Central memory CD8-positive, alpha-beta T cell (primary cell): Measurements from ENCODE around the gene CLCN1.

Experiments used
- ATAC-seq: fragments of 150-1000 bp; cut with Tn5 transposase; replicated peaks from 2 replicates; pipeline ENCODE4 v1.10.0; 2022; ENCODE audit warnings: mild to moderate bottlenecking, moderate FRiP score, moderate number of reproducible peaks; ENCODE audit not compliant: poor library complexity, severe bottlenecking; ENCODE audit errors: extremely low read depth
- DNase-seq, 2 donors: peaks; one replicate each; pipeline ENCODE4 v3.0.0; 2021; ENCODE audit warnings: low spot score in 2 of 2
- H3K27ac Mint-ChIP-seq: one replicate; pipeline ENCODE4 v1.8.0; 2022; ENCODE audit warnings: low read depth, mild to moderate bottlenecking, moderate library complexity, mixed read lengths
- H3K27me3 Mint-ChIP-seq: one replicate; pipeline ENCODE4 v1.8.0; 2022; ENCODE audit warnings: mixed read lengths
- H3K36me3 Mint-ChIP-seq: one replicate; pipeline ENCODE4 v1.8.0; 2022; ENCODE audit warnings: mild to moderate bottlenecking, moderate library complexity, mixed read lengths; ENCODE audit not compliant: insufficient read depth
- H3K4me1 Mint-ChIP-seq: one replicate; pipeline ENCODE4 v1.8.0; 2022; ENCODE audit warnings: mixed read lengths
- H3K4me3 Mint-ChIP-seq: one replicate; pipeline ENCODE4 v1.8.0; 2022; ENCODE audit warnings: mild to moderate bottlenecking, moderate library complexity, mixed read lengths
- H3K9me3 Mint-ChIP-seq: one replicate; pipeline ENCODE4 v1.8.0; 2022; ENCODE audit warnings: mixed read lengths

The CLCN1 gene

GRCh38 chr7:143322760-143323633 lies 7.1 kb downstream of the CLCN1 start:
- Mint-ChIP-seq H3K27me3 (no peaks in the 10 kb centered on the region), H3K36me3 (peaks cover 4% of the 10 kb centered on the region), H3K4me1 (peaks cover 16% of the 10 kb centered on the region), H3K4me3 (no peak overlapping the region), H3K9me3 (no peaks in the 10 kb centered on the region), H3K27ac (no peak overlapping the region)
- no peak for ATAC-seq
- DNase-seq, result no peak

GRCh38 chr7:143323653-143324052 lies 7.7 kb downstream of the CLCN1 start:
- H3K4me3 Mint-ChIP-seq, result no peak overlapping the region
- H3K27ac Mint-ChIP-seq, result no peak overlapping the region
- H3K4me1 Mint-ChIP-seq, result peaks cover 16% of the 10 kb centered on the region
- peaks cover 4% of the 10 kb centered on the region for H3K36me3 Mint-ChIP-seq
- ATAC-seq, result no peak
- no peaks in the 10 kb centered on the region for H3K27me3 Mint-ChIP-seq
- H3K9me3 Mint-ChIP-seq, result no peaks in the 10 kb centered on the region
- DNase-seq, result no peak

GRCh38 chr7:143325240-143325639 lies 9.3 kb downstream of the CLCN1 start:
- H3K9me3 Mint-ChIP-seq, result no peaks in the 10 kb centered on the region
- H3K27me3 Mint-ChIP-seq, result no peaks in the 10 kb centered on the region
- peak overlapping the region; percentile 80 for H3K27ac Mint-ChIP-seq
- ATAC-seq (peak; percentile 36), DNase-seq (no peak)
- no peak overlapping the region for H3K4me3 Mint-ChIP-seq
- H3K4me1 Mint-ChIP-seq, result peaks cover 16% of the 10 kb centered on the region
- peaks cover 3% of the 10 kb centered on the region for H3K36me3 Mint-ChIP-seq

DNA sequence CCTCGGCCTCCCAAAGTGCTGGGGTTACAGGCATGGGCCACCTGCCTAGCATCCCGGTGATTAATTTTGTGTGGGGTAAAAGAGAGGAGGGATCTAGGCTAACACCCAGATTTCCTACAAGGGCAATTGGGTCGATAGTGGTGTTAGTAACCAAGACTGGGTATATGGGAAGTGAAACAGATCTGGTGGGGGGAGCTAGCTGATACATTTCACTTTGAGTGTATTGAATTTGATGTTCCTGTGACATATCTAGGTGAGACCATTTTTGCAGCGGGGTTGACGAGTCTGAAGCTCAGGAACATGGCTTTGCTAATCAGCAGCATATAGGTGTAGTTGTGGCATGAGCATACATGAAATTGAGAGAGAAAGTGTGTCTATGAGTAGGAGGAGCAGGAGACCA lies 12.0 kb downstream of the CLCN1 start:
- H3K4me1 Mint-ChIP-seq, result peaks cover 16% of the 10 kb centered on the region
- no peak overlapping the region for H3K27ac Mint-ChIP-seq
- no peak for DNase-seq
- no peaks in the 10 kb centered on the region for H3K9me3 Mint-ChIP-seq
- no peaks in the 10 kb centered on the region for H3K27me3 Mint-ChIP-seq
- ATAC-seq, result no peak
- H3K36me3 Mint-ChIP-seq, result no peaks in the 10 kb centered on the region
- H3K4me3 Mint-ChIP-seq, result no peak overlapping the region

- Mint-ChIP-seq H3K4me3 (no peak overlapping the region), H3K27me3 (no peaks in the 10 kb centered on the region), H3K9me3 (no peaks in the 10 kb centered on the region), H3K27ac (no peak overlapping the region), H3K36me3 (peaks cover 2% of the 10 kb centered on the region), H3K4me1 (peaks cover 16% of the 10 kb centered on the region)
- ATAC-seq, result no peak
- no peak for DNase-seq
Measured at GRCh38 chr7:143329471-143330170, 13.7 kb downstream of the CLCN1 start.

DNA sequence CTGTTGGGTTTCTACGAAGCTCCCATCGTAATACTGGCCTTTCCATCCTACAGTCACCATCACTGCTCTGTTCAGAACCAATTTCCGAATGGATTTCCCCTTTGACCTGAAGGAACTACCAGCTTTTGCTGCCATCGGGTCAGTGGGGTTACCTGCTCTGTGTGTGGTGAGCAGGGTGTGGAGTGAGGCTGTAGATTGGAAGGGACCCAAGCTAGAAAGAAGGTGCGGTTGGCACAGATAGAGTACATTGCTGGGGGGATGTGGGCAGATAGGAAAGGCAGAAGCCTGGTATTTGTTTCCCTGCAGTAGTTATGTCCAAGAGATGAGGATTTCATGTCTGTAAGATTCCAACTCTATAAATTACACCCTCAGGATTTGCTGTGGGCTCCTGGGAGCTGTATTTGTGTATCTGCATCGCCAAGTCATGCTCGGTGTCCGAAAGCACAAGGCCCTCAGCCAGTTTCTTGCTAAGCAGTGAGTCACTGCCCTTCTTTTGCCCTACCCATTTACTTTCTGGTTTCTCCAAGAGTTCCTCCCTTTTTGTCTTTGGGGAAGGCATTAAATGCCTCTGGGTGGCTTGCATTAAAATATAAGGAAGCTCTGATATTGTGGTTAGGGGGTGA lies 15.4 kb downstream of the CLCN1 start:
- Mint-ChIP-seq H3K4me1 (peaks cover 2% of the 10 kb centered on the region), H3K4me3 (no peak overlapping the region), H3K9me3 (no peaks in the 10 kb centered on the region), H3K27me3 (peaks cover 7% of the 10 kb centered on the region), H3K36me3 (peaks cover 3% of the 10 kb centered on the region), H3K27ac (peak overlapping the region; percentile 36)
- ATAC-seq, result no peak
- DNase-seq, result no peak

- Mint-ChIP-seq H3K4me1 (no peaks in the 10 kb centered on the region), H3K27ac (no peak overlapping the region), H3K9me3 (no peaks in the 10 kb centered on the region), H3K4me3 (no peak overlapping the region), H3K27me3 (peaks cover 13% of the 10 kb centered on the region), H3K36me3 (peaks cover 3% of the 10 kb centered on the region)
- no peak for DNase-seq
- no peak for ATAC-seq
Measured at GRCh38 chr7:143334244-143334643, 18.3 kb downstream of the CLCN1 start.

GRCh38 chr7:143337216-143337615 lies 21.3 kb downstream of the CLCN1 start:
- Mint-ChIP-seq H3K4me1 (no peaks in the 10 kb centered on the region), H3K36me3 (peaks cover 3% of the 10 kb centered on the region), H3K27me3 (peaks cover 21% of the 10 kb centered on the region), H3K27ac (no peak overlapping the region), H3K9me3 (no peaks in the 10 kb centered on the region), H3K4me3 (no peak overlapping the region)
- ATAC-seq (no peak), DNase-seq (no peak)

GRCh38 chr7:143341842-143342241 lies 25.9 kb downstream of the CLCN1 start:
- ATAC-seq, result no peak

DNA sequence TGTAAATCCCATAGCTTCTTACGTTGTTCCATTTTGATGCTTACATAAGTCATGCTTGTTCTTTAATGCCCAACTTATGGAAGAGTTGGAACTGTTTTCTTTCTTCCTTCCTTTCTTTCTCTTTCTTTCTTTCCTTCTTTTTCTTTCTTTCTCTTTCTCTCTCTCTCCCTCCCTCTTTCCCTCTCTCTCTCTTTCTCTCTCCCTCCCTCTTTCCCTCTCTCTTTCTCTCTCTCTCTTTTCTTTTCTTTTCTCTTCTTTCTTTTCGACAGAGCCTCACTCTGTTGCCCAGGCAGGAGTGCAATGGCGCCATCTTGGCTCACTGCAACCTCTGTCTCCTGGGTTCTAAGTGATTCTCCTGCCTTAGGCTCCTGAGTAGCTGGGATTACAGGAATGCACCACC lies 27.7 kb downstream of the CLCN1 start:
- no peaks in the 10 kb centered on the region for H3K36me3 Mint-ChIP-seq
- H3K9me3 Mint-ChIP-seq, result no peaks in the 10 kb centered on the region
- H3K4me1 Mint-ChIP-seq, result peaks cover 8% of the 10 kb centered on the region
- ATAC-seq (no peak), DNase-seq (no peak)
- H3K4me3 Mint-ChIP-seq, result no peak overlapping the region
- no peak overlapping the region for H3K27ac Mint-ChIP-seq
- H3K27me3 Mint-ChIP-seq, result peaks cover 20% of the 10 kb centered on the region

More at GRCh38 chr7:143341842-143342241, 25.9 kb downstream of the CLCN1 start:
- peaks cover 8% of the 10 kb centered on the region for H3K4me1 Mint-ChIP-seq
- DNase-seq, result no peak
- no peaks in the 10 kb centered on the region for H3K9me3 Mint-ChIP-seq
- H3K36me3 Mint-ChIP-seq, result no peaks in the 10 kb centered on the region
- H3K27me3 Mint-ChIP-seq, result peaks cover 20% of the 10 kb centered on the region
- no peak overlapping the region for H3K27ac Mint-ChIP-seq
- no peak overlapping the region for H3K4me3 Mint-ChIP-seq

- DNase-seq (peak; percentile 27 to 37), ATAC-seq (peak; percentile 97)
- H3K4me1 Mint-ChIP-seq, result peaks cover 8% of the 10 kb centered on the region
- H3K9me3 Mint-ChIP-seq, result no peaks in the 10 kb centered on the region
- peaks cover 6% of the 10 kb centered on the region for H3K27me3 Mint-ChIP-seq
- H3K27ac Mint-ChIP-seq, result no peak overlapping the region
- peak overlapping the region; percentile 72 for H3K4me3 Mint-ChIP-seq
- no peaks in the 10 kb centered on the region for H3K36me3 Mint-ChIP-seq
Measured at GRCh38 chr7:143345428-143345900, 29.6 kb downstream of the CLCN1 start.

GRCh38 chr7:143346018-143346417 lies 30.1 kb downstream of the CLCN1 start:
- H3K4me1 Mint-ChIP-seq, result peaks cover 8% of the 10 kb centered on the region
- DNase-seq (no peak), ATAC-seq (no peak)
- no peak overlapping the region for H3K4me3 Mint-ChIP-seq
- H3K27me3 Mint-ChIP-seq, result peaks cover 6% of the 10 kb centered on the region
- H3K27ac Mint-ChIP-seq, result no peak overlapping the region
- no peaks in the 10 kb centered on the region for H3K9me3 Mint-ChIP-seq
- no peaks in the 10 kb centered on the region for H3K36me3 Mint-ChIP-seq
